ENCODE data around the gene PPFIA1. TPM values are rescaled to one million over a fixed set of nuclear protein-coding genes. Genes with fewer than 3 reads are reported as not detected.

The PPFIA1 gene
- total RNA-seq, 2 experiments from 2014 or later: 34.3 to 42.0 TPM

GRCh38 chr11:70411713-70412452 lies 141.4 kb downstream of the PPFIA1 start:
- Mint-ChIP-seq H3K4me1 (ENCODE audit: low read depth) (no peaks in the 10 kb centered on the region), H3K4me3 (no peak overlapping the region), H3K27ac (no peak overlapping the region), H3K27me3 (no peaks in the 10 kb centered on the region), H3K36me3 (ENCODE audit: low read depth) (no peaks in the 10 kb centered on the region), H3K9me3 (no peaks in the 10 kb centered on the region)
- Histone ChIP-seq H3K4me1 (ENCODE audit: insufficient read depth, low read length) (no peaks in the 10 kb centered on the region), H3K27ac (ENCODE audit: low read depth in 1 of 2, low read length in 2 of 2) (no peak overlapping the region), H3K27me3 (ENCODE audit: control insufficient read depth in 1 of 2, insufficient read depth in 2 of 2, low read length in 2 of 2) (no peaks in the 10 kb centered on the region), H3K9me3 (ENCODE audit: control insufficient read depth in 1 of 2, insufficient read depth in 1 of 2, low read length in 2 of 2) (no peaks in the 10 kb centered on the region), H3K36me3 (ENCODE audit: insufficient read depth, low read length) (no peaks in the 10 kb centered on the region), H3K4me3 (ENCODE audit: low read length) (no peak overlapping the region)
- ChIA-PET POLR2A (no interaction called here), CTCF (no interaction called here)
- intact Hi-C loops (cut with DNase I, micrococcal nuclease): no loop called here
- TF ChIP-seq, protein P1, sequence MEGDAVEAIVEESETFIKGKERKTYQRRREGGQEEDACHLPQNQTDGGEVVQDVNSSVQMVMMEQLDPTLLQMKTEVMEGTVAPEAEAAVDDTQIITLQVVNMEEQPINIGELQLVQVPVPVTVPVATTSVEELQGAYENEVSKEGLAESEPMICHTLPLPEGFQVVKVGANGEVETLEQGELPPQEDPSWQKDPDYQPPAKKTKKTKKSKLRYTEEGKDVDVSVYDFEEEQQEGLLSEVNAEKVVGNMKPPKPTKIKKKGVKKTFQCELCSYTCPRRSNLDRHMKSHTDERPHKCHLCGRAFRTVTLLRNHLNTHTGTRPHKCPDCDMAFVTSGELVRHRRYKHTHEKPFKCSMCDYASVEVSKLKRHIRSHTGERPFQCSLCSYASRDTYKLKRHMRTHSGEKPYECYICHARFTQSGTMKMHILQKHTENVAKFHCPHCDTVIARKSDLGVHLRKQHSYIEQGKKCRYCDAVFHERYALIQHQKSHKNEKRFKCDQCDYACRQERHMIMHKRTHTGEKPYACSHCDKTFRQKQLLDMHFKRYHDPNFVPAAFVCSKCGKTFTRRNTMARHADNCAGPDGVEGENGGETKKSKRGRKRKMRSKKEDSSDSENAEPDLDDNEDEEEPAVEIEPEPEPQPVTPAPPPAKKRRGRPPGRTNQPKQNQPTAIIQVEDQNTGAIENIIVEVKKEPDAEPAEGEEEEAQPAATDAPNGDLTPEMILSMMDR (IDR thresholded peaks at IDR 0.05): no peak
- ATAC-seq (ENCODE audit: poor library complexity) (no peak), DNase-seq (no peak)

DNA sequence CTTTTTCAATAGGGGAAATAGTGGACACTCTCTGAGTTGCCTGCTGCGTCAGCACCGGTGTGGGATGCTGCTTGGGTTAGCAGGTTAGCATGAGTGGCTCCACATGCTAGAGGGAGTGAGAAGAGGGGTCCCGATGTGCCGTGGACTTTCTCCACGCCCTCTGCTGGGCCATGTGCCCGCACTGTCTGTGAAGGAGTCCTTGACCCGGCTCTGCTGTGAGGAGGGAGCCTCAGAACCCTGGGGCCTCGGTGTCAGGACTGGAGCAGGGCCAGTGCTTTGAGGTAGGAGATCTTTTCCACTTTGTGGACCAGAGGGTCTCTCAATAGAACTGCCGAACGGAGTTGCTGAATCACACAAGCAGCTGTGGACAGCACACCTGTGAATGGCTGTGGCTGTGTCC lies 142.7 kb downstream of the PPFIA1 start:
- no peaks in the 10 kb centered on the region for H3K4me1 ChIP-seq (ENCODE audit: insufficient read depth, low read length)
- no peak overlapping the region for H3K4me3 ChIP-seq (ENCODE audit: low read length)
- Mint-ChIP-seq H3K36me3 (ENCODE audit: low read depth) (no peaks in the 10 kb centered on the region), H3K4me3 (no peak overlapping the region), H3K4me1 (ENCODE audit: low read depth) (no peaks in the 10 kb centered on the region), H3K9me3 (no peaks in the 10 kb centered on the region), H3K27ac (no peak overlapping the region), H3K27me3 (no peaks in the 10 kb centered on the region)
- ChIA-PET CTCF (no interaction called here), POLR2A (no interaction called here)
- no peaks in the 10 kb centered on the region for H3K27me3 ChIP-seq (ENCODE audit: control insufficient read depth in 1 of 2, insufficient read depth in 2 of 2, low read length in 2 of 2)
- no peak overlapping the region for H3K27ac ChIP-seq (ENCODE audit: low read depth in 1 of 2, low read length in 2 of 2)
- intact Hi-C loops (cut with DNase I, micrococcal nuclease): no loop called here
- DNase-seq (no peak), ATAC-seq (ENCODE audit: poor library complexity) (no peak)
- no peaks in the 10 kb centered on the region for H3K9me3 ChIP-seq (ENCODE audit: control insufficient read depth in 1 of 2, insufficient read depth in 1 of 2, low read length in 2 of 2)
- no peaks in the 10 kb centered on the region for H3K36me3 ChIP-seq (ENCODE audit: insufficient read depth, low read length)
- TF ChIP-seq, protein P1 (IDR thresholded peaks at IDR 0.05): no peak

DNA sequence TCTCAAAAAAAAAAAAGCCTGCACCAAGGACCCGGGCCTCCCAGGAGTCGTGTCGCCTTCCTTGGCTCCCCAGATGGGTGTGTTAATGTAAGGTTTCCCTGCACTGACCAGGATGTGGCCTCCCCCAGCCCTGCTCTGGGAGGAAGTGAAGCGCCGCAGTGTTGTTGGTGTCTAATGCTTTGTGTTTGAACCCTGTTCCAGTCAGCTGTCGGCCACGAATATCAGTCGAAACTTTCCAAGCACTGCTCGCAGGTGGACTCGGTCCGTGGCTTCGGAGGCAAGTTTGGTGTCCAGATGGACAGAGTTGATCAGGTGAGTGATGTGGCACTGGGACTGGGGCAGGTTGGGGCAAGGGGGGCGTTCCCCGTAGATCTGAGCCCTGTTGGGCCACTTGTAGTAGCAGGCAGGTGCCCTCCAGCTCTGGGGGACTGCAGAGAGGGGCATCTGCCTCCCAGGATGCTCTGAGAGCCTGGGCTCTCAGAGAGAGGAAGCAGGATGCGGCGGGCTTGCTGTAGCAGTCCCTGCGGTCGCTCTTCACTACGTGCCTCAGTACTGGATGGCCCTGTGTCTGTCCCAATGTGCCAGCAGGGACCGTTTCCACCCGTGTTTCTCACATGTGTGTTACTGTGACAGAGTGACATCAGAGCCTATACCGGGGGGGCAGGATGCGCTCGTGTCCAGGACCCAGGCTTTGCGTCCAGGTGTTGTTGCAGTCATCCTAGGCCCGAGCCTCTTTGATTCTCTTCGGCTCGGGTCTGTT lies 144.0 kb downstream of the PPFIA1 start:
- H3K4me1 ChIP-seq (ENCODE audit: insufficient read depth, low read length): no peaks in the 10 kb centered on the region
- Mint-ChIP-seq H3K4me3 (no peak overlapping the region), H3K27me3 (no peaks in the 10 kb centered on the region), H3K27ac (no peak overlapping the region), H3K9me3 (no peaks in the 10 kb centered on the region), H3K36me3 (ENCODE audit: low read depth) (no peaks in the 10 kb centered on the region), H3K4me1 (ENCODE audit: low read depth) (no peaks in the 10 kb centered on the region)
- H3K27ac ChIP-seq (ENCODE audit: low read depth in 1 of 2, low read length in 2 of 2): no peak overlapping the region
- TF ChIP-seq, protein P1 (IDR thresholded peaks at IDR 0.05): no peak
- no peak overlapping the region for H3K4me3 ChIP-seq (ENCODE audit: low read length)
- ATAC-seq (ENCODE audit: poor library complexity) (no peak), DNase-seq (no peak)
- ChIA-PET CTCF (no interaction called here), POLR2A (no interaction called here)
- H3K27me3 ChIP-seq (ENCODE audit: control insufficient read depth in 1 of 2, insufficient read depth in 2 of 2, low read length in 2 of 2): no peaks in the 10 kb centered on the region
- no peaks in the 10 kb centered on the region for H3K36me3 ChIP-seq (ENCODE audit: insufficient read depth, low read length)
- H3K9me3 ChIP-seq (ENCODE audit: control insufficient read depth in 1 of 2, insufficient read depth in 1 of 2, low read length in 2 of 2): no peaks in the 10 kb centered on the region
- intact Hi-C loops (cut with DNase I, micrococcal nuclease): no loop called here
